Measurements from ENCODE around the gene ORMDL2. TPM values are rescaled to one million over a fixed set of nuclear protein-coding genes. Genes with fewer than 3 reads are reported as not detected.

The ORMDL2 gene
- total and polyA plus RNA-seq, 2 experiments from 2014 or later = 18.0 to 55.1 TPM

DNA sequence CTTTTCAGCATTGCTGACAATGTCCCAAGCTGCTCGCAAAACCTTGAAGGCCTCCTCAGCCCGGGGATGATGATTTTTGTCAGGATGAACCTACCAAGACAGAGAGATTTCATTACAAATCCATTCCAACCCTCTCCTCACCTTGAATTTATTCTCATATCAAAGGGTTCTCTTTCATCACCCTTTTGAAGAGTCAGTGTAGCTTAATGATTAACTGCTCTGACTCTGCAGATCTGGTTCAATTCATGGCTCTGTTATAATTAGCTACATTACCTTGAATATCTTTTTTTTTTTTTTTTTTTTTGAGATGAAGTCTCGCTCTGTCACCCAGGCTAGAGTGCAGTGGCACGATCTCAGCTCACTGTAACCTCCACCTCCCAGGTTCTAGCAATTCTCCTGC is 5.6 kb downstream of the ORMDL2 start:
- Histone ChIP-seq H3F3A (replicated peaks; ENCODE audit: low read depth) (peaks cover 44% of the 10 kb centered on the region), H3K4me2 (no peak overlapping the region), H3K36me3 (ENCODE audit: insufficient read depth) (peaks cover 31% of the 10 kb centered on the region), H4K20me1 (replicated peaks; ENCODE audit: insufficient read depth) (peaks cover 20% of the 10 kb centered on the region; the same call in 1 of the 2 replicates), H3K4me3 (no peak overlapping the region), H2AFZ (no peak overlapping the region), H3K79me2 (replicated peaks; ENCODE audit: insufficient read depth) (peaks cover 59% of the 10 kb centered on the region), H3K27ac (ENCODE audit: low read depth) (no peak overlapping the region), H3K27me3 (ENCODE audit: insufficient read depth) (no peaks in the 10 kb centered on the region), H3K4me1 (ENCODE audit: insufficient read depth) (peaks cover 22% of the 10 kb centered on the region), H3K9me2 (ENCODE audit: insufficient read depth) (no peaks in the 10 kb centered on the region)
- peaks cover 57% of the 10 kb centered on the region for H3K36me3 Mint-ChIP-seq (ENCODE audit: low read depth)
- H3K4me3 Mint-ChIP-seq = no peak overlapping the region
- H3K9me3 Mint-ChIP-seq = no peaks in the 10 kb centered on the region
- H3K4me1 Mint-ChIP-seq = peaks cover 30% of the 10 kb centered on the region
- H3K27ac Mint-ChIP-seq = no peak overlapping the region
- no peak for DNase-seq (ENCODE audit: low spot score)
- H3K27me3 Mint-ChIP-seq (ENCODE audit: insufficient read depth, low read depth, poor library complexity) = peaks cover 3% of the 10 kb centered on the region
- no peak for TF ChIP-seq NANOG (IDR thresholded peaks at IDR 0.05; ENCODE audit: borderline replicate concordance)
- ATAC-seq = no peak

DNA sequence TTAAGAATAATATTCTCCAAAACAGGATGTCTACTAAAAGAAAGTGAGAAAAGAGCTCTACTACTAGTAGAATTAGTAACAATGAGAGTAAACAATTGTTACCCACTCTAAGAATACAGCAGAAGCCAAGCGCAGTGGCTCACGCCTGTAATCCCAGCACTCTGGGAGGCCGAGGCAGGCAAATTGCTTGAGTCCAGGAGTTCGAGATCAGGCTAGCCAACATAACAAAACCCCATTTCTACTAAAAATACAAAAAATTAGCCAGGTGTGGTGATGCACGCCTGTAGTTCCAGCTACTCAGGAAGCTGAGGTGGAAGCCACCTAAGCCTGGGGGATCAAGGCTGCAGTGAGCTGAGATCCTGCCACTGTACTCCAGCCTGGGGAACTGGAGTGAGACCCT is 6.9 kb downstream of the ORMDL2 start:
- no peaks in the 10 kb centered on the region for H3K27me3 ChIP-seq (ENCODE audit: insufficient read depth)
- H3K4me2 ChIP-seq = no peak overlapping the region
- peaks cover 17% of the 10 kb centered on the region for H3K4me1 ChIP-seq (ENCODE audit: insufficient read depth)
- H3K27ac ChIP-seq (ENCODE audit: low read depth) = peak overlapping the region; percentile 26; the same call in 1 of the 2 replicates
- no peak for DNase-seq (ENCODE audit: low spot score)
- peaks cover 51% of the 10 kb centered on the region for H3K36me3 Mint-ChIP-seq (ENCODE audit: low read depth)
- no peak overlapping the region for H3K4me3 Mint-ChIP-seq
- H3K4me3 ChIP-seq = no peak overlapping the region
- H3K4me1 Mint-ChIP-seq = peaks cover 26% of the 10 kb centered on the region
- H3K27ac Mint-ChIP-seq = no peak overlapping the region
- H3K79me2 ChIP-seq (replicated peaks; ENCODE audit: insufficient read depth) = peaks cover 52% of the 10 kb centered on the region
- H3K9me2 ChIP-seq (ENCODE audit: insufficient read depth) = no peaks in the 10 kb centered on the region
- no peaks in the 10 kb centered on the region for H3K9me3 Mint-ChIP-seq
- H3K36me3 ChIP-seq (ENCODE audit: insufficient read depth) = peaks cover 26% of the 10 kb centered on the region
- H3K27me3 Mint-ChIP-seq (ENCODE audit: insufficient read depth, low read depth, poor library complexity) = peaks cover 6% of the 10 kb centered on the region
- no peak overlapping the region for H2AFZ ChIP-seq
- H4K20me1 ChIP-seq (replicated peaks; ENCODE audit: insufficient read depth) = peaks cover 16% of the 10 kb centered on the region; the same call in 1 of the 2 replicates
- H3F3A ChIP-seq (replicated peaks; ENCODE audit: low read depth) = peaks cover 40% of the 10 kb centered on the region
- no peak for ATAC-seq
- TF ChIP-seq EZH2 (IDR thresholded peaks at IDR 0.05; ENCODE audit: low read depth, unreplicated experiment) (no peak), JUNB (IDR thresholded peaks at IDR 0.05; ENCODE audit: unreplicated experiment) (no peak), NANOG (IDR thresholded peaks at IDR 0.05; ENCODE audit: borderline replicate concordance) (no peak), CREB1 (CRISPR knock-in tag; IDR thresholded peaks at IDR 0.05; ENCODE audit: low read depth) (no peak), ZNF331 (CRISPR knock-in tag; IDR thresholded peaks at IDR 0.05; ENCODE audit: low read depth) (no peak), POLR2AphosphoS5 (IDR thresholded peaks at IDR 0.05; ENCODE audit: low read depth) (no peak)
- TF ChIP-seq, protein P1, sequence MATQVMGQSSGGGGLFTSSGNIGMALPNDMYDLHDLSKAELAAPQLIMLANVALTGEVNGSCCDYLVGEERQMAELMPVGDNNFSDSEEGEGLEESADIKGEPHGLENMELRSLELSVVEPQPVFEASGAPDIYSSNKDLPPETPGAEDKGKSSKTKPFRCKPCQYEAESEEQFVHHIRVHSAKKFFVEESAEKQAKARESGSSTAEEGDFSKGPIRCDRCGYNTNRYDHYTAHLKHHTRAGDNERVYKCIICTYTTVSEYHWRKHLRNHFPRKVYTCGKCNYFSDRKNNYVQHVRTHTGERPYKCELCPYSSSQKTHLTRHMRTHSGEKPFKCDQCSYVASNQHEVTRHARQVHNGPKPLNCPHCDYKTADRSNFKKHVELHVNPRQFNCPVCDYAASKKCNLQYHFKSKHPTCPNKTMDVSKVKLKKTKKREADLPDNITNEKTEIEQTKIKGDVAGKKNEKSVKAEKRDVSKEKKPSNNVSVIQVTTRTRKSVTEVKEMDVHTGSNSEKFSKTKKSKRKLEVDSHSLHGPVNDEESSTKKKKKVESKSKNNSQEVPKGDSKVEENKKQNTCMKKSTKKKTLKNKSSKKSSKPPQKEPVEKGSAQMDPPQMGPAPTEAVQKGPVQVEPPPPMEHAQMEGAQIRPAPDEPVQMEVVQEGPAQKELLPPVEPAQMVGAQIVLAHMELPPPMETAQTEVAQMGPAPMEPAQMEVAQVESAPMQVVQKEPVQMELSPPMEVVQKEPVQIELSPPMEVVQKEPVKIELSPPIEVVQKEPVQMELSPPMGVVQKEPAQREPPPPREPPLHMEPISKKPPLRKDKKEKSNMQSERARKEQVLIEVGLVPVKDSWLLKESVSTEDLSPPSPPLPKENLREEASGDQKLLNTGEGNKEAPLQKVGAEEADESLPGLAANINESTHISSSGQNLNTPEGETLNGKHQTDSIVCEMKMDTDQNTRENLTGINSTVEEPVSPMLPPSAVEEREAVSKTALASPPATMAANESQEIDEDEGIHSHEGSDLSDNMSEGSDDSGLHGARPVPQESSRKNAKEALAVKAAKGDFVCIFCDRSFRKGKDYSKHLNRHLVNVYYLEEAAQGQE (IDR thresholded peaks at IDR 0.05; ENCODE audit: unreplicated experiment) = no peak
- TF ChIP-seq, protein P2, sequence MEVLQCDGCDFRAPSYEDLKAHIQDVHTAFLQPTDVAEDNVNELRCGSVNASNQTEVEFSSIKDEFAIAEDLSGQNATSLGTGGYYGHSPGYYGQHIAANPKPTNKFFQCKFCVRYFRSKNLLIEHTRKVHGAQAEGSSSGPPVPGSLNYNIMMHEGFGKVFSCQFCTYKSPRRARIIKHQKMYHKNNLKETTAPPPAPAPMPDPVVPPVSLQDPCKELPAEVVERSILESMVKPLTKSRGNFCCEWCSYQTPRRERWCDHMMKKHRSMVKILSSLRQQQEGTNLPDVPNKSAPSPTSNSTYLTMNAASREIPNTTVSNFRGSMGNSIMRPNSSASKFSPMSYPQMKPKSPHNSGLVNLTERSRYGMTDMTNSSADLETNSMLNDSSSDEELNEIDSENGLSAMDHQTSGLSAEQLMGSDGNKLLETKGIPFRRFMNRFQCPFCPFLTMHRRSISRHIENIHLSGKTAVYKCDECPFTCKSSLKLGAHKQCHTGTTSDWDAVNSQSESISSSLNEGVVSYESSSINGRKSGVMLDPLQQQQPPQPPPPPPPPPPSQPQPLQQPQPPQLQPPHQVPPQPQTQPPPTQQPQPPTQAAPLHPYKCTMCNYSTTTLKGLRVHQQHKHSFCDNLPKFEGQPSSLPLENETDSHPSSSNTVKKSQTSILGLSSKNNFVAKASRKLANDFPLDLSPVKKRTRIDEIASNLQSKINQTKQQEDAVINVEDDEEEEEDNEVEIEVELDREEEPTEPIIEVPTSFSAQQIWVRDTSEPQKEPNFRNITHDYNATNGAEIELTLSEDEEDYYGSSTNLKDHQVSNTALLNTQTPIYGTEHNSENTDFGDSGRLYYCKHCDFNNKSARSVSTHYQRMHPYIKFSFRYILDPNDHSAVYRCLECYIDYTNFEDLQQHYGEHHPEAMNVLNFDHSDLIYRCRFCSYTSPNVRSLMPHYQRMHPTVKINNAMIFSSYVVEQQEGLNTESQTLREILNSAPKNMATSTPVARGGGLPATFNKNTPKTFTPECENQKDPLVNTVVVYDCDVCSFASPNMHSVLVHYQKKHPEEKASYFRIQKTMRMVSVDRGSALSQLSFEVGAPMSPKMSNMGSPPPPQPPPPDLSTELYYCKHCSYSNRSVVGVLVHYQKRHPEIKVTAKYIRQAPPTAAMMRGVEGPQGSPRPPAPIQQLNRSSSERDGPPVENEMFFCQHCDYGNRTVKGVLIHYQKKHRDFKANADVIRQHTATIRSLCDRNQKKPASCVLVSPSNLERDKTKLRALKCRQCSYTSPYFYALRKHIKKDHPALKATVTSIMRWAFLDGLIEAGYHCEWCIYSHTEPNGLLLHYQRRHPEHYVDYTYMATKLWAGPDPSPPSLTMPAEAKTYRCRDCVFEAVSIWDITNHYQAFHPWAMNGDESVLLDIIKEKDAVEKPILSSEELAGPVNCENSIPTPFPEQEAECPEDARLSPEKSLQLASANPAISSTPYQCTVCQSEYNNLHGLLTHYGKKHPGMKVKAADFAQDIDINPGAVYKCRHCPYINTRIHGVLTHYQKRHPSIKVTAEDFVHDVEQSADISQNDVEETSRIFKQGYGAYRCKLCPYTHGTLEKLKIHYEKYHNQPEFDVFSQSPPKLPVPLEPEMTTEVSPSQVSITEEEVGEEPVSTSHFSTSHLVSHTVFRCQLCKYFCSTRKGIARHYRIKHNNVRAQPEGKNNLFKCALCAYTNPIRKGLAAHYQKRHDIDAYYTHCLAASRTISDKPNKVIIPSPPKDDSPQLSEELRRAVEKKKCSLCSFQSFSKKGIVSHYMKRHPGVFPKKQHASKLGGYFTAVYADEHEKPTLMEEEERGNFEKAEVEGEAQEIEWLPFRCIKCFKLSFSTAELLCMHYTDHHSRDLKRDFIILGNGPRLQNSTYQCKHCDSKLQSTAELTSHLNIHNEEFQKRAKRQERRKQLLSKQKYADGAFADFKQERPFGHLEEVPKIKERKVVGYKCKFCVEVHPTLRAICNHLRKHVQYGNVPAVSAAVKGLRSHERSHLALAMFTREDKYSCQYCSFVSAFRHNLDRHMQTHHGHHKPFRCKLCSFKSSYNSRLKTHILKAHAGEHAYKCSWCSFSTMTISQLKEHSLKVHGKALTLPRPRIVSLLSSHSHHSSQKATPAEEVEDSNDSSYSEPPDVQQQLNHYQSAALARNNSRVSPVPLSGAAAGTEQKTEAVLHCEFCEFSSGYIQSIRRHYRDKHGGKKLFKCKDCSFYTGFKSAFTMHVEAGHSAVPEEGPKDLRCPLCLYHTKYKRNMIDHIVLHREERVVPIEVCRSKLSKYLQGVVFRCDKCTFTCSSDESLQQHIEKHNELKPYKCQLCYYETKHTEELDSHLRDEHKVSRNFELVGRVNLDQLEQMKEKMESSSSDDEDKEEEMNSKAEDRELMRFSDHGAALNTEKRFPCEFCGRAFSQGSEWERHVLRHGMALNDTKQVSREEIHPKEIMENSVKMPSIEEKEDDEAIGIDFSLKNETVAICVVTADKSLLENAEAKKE (CRISPR knock-in tag; IDR thresholded peaks at IDR 0.05) = no peak
- TF ChIP-seq, protein P3, sequence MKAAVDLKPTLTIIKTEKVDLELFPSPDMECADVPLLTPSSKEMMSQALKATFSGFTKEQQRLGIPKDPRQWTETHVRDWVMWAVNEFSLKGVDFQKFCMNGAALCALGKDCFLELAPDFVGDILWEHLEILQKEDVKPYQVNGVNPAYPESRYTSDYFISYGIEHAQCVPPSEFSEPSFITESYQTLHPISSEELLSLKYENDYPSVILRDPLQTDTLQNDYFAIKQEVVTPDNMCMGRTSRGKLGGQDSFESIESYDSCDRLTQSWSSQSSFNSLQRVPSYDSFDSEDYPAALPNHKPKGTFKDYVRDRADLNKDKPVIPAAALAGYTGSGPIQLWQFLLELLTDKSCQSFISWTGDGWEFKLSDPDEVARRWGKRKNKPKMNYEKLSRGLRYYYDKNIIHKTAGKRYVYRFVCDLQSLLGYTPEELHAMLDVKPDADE (IDR thresholded peaks at IDR 0.05) = no peak
